GM18498 (cell line): Measurements from ENCODE around the gene SEBOX.
"Not testable (repeated sequence)": the region's sequence is repeated elsewhere in the genome, so short reads cannot be mapped to it uniquely, and the experiment has no call there.

Experiments
- ATAC-seq: cut with Tn5 transposase; IDR thresholded peaks from one replicate; pipeline ENCODE4 v1.9.1; 2021; ENCODE audit warnings: mild to moderate bottlenecking, moderate library complexity; ENCODE audit not compliant: unreplicated experiment

The SEBOX gene

GRCh38 chr17:28342313-28342712 lies 22.7 kb downstream of the SEBOX start:
- ATAC-seq = no peak

GRCh38 chr17:28341516-28341915 lies 23.5 kb downstream of the SEBOX start:
- ATAC-seq = no peak

DNA sequence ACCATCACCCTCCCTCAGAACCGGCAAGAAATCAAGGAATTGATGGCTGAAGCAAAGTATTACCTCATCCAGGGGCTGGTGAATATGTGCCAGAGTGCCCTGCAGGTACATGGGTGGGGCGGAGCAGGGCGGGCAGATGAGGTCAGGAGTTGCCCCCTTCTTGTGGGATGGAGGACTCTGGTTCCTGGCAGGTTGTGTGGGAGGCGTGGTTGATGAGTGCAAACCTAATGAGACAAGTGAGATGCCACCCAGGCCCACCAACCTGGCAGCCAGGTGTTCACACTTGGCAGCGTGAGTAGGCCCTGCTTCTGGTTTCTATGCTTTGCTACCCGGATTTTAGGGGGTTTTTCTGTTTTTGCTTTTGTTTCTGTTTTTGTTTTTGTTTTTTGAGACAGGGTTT lies 24.6 kb downstream of the SEBOX start:
- ATAC-seq = no peak

- no peak for ATAC-seq
Measured at GRCh38 chr17:28339431-28339830, 25.6 kb downstream of the SEBOX start.

DNA sequence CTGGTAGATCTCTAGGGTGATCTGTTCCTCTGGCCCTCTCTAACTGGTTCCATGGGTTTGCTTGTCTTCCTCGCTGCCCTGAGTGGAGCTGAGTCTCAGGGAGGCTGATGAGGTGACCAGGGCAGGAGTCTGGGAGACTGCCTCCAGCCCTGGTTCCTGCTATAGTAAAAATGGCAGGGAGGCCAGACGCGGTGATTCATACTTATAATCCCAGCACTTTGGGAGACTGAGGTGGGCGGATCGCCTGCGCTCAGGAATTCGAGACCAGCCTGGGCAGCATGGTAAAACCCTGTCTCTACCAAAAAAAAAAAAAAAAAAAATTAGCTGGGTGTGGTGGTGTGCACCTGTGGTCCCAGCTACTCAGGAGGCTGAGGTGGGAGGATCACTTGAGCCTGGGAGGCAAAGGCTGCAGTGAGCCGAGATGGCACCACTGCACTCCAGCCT lies 26.2 kb downstream of the SEBOX start:
- not testable (repeated sequence) for ATAC-seq

DNA sequence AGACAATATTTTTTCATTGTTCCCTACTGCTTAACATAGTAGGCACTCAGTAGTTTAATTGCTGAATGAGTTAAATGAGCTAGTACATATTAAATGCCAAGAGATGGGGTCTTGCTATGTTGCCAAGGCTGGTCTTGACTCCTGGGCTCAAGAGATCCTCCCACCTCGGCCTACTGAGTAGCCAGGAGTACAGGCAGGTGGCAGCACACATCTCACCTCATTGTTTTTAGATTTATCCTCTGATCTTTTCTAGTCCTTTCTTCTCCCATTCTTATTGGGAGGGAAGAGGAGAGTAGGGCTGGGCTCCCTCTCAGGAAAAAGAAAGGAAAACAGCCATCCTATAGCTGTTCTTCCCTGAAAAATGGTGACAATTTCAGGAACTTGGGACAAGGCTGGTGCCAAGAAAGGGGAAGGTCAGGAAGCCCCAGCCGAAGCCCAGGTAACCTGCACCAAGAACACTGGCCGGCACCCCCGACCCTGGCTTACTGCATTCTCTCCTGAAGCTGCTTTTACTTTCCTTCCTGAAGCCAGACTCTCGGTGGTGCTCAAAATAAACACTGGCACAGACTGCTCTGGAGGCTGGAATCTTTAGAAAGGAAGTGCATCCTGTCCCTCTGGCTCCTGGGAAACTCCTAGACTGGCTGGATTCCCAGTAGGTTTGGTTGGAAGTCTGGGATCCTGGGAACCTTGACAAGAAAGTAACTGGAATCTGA lies 26.8 kb downstream of the SEBOX start:
- ATAC-seq = no peak

DNA sequence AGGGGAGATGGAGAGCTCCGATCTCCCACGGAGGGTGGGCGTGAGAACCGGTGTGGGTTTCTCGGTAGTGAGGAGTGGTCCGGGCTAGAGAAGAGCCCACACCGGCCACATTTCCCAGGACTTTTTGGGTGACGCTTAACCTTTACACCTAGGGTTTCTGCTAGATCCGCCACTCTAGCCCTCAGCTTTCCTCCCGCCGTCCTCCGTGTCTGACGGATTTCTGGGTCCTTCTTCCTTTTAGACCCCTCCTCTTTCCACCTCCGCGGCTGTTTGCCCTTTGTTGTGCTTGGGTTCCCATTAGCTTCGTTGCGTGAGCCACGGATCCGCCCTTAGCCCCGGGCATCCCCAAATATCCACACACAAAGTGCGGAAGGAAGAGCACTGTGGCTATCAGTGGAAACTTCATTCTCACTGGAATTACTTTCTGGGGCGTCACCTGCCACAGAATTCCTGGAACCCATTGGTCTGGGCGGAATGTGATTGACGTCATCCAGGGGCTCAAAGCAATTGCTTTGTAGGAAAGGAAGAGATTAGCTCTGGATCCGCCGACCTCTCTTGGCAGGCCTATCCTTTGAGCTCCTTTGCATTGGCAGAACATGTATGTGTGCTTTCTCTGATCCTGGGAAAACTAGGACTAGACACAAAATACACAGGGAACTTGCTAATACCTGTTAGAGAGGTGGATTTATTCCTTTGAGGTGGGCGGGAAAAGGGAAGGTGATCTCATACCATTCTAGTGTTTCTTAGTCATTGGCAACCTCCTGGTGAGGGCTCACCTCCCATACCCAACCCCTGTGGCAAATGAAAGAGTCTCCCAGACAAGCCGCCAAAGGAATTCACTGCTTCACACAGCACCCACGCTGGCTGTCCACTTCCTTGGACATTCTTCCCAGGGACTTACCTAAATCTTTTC lies 28.8 kb downstream of the SEBOX start:
- no peak for ATAC-seq

DNA sequence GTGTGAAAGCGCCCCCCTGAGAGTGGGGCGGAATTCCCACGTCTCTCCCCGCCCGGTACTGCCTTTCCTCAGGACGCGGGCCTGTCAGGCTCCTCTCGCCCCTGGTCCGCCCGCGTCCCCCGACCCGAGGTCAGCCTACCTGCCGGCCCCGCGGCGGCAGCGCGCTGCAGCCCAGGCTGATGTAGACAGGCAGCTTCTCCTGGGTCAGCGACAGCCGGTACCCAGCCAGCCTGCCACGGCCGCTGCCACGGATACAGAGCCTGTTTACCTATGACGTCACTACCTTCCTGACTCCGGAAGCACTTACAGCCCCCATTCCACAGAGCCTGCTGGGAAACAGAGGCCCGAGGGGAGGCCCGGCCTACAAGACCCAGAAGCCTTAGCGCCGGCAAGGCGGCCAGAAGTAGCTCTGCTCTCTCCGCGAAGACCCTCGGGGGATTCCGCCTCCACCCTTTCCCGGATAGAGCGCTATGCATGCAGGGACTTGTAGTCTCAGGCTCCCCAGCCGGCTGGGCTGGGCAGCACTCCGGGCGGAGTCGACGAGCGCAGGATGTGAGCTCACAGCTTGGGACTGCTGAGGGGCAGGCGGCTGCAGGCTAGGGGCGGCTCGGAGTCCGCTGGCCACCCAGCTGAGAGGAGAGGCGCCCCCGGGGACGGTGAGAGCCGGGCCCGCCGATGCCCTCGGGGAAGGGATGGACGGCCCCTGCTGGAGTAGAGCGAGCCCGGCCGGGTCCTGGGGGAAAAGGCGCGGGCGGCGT lies 29.6 kb downstream of the SEBOX start, which contains the start of the genes IFT20 and TNFAIP1:
IFT20 (minus strand) TSS at position 272 of the 758 bp plus-strand sequence. CDS start 3,487 bp downstream, outside the sequence.
TNFAIP1 (plus strand) TSS at position 561 of the 758 bp plus-strand sequence. CDS start 3,761 bp downstream, outside the sequence.
- ATAC-seq = peak; percentile 96

DNA sequence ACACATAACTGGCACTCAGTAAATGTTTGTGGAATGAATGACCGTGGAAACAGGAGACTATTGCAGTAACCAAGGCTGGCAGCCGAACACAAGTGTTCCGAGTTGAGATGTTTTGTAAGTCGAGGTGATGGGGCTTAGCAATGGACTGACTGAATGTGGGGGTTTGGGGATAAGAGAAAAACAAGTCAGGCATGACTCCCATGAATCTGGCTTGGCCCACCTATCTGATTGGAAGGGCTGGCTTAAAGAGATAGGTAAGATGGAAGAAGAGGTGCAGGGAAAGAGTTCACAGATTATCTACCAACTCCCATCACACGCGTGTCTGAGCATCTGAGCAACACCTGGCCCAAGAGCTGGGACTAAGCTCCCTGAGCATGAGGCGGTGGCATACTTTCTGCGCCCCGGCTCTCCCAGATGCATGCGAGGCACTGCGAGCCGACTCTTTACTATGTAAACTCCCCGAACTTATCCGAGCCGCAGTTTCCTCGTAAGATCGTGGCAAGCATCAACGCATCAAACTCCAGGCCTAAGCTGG lies 30.3 kb downstream of the SEBOX start:
- no peak for ATAC-seq

DNA sequence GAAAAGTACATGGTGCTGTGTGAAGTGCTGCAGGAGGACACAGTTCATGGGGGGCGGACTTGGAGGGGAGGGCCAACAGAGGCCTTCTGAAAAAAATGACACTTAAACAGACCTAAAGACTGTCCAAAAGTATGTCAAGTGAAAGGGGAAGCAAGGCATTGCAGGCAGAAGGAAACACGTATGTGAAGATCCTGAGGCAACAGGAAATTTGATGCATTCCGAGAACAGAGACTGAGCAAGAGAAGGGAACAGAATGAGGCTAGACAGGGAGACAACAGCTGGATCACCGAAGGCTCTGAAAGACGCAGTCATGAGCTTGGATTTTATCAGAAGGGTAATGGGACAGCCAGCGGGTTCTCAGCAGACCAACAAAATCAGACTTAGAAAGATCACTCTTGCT lies 30.8 kb downstream of the SEBOX start:
- ATAC-seq = no peak

- no peak for ATAC-seq
Measured at GRCh38 chr17:28333083-28333746, 31.8 kb downstream of the SEBOX start.

DNA sequence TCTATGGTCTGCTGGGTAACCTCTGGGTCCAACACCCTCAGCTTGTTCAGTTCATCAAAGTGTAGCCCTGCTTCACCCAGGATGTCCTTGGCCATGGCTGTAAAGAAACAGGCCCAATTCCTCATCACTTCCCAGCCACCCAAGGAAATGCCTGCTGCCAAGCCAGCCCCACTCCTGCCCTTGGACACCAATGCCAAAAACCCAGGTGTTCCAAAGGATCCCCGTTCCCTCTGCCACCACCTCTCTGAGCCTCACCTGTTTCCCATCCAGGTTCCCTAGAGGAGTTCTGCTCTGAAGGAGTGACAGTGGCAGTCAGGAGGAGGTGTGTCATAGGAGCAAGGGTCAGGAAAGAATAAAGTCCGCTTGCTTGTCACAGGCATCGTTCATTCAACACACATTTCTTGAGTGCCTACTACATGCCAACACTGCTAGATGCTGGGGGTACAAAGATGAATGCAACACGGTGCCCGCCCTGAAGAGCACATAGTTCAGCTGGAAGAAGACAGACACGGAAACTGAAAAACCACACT lies 33.0 kb downstream of the SEBOX start:
- ATAC-seq = no peak

DNA sequence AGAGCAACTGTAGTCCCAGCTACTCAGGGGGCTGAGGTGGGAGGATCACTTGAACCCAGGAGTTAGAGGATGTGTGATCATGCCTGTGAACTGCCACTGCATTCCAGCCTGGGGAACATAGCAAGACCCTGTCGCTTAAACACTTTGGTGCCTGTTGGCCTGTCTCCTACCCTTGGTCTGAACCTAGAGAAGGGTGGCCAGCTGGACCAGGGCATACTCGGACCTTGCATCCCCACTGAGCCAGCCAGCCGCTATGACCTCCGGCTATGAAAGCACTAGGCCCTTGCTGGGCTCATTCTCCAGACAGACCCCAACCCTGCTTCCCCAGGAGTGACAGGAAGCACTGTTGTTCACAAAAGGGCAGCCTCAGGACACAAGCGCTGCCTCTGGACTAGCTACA lies 34.3 kb downstream of the SEBOX start:
- ATAC-seq = no peak

- ATAC-seq = no peak
Measured at GRCh38 chr17:28328325-28328724, 36.7 kb downstream of the SEBOX start.

GRCh38 chr17:28327709-28328108 lies 37.3 kb downstream of the SEBOX start:
- no peak for ATAC-seq

DNA sequence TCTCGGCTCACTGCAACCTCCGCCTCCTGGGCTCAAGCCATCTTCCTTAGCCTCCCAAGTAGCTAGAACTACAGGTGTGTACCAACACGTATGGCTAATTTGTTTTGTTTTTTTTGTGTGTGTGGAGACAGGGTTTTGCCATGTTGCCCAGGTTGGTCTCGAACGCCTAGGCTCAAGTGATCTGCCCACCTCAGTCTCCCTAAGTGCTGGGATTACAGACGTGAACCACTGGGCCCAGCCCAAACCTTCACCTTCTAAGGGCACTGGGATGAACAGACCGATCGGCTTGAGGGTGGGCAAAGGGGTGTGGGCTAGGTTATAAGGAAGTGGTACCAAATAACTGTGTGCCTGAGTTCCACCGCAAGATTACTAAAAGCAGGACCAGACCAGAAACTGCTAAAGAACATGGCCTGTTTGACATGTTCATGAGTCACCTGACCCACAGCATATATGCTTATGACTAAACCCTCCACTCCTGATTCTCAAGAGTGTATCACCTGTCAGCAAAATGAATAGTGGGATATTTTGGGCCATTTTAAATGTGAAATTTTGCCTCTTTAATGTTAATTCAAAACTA lies 37.9 kb downstream of the SEBOX start:
- peak; percentile 73 for ATAC-seq

- no peak for ATAC-seq
Measured at GRCh38 chr17:28326114-28326513, 38.9 kb downstream of the SEBOX start.

DNA sequence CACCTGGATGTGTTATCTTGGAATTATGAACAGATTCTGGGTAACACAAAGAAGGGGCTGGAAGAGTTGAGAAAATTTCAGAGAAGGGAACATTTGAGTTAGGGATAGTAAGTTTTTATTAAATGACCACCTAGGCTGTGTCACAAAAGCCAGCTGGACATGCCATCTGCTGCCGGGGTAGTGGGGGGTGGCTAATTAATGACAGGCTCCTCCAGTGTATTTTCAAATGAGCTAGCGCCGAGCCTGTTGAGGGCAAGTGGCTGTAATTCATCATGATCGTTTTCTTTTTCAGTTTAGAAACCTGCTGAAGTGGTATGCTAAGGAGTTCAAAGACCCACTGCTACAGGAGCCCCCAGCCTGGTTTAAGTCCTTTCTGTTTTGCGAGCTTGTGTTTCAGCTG lies 39.8 kb downstream of the SEBOX start:
- ATAC-seq = no peak

DNA sequence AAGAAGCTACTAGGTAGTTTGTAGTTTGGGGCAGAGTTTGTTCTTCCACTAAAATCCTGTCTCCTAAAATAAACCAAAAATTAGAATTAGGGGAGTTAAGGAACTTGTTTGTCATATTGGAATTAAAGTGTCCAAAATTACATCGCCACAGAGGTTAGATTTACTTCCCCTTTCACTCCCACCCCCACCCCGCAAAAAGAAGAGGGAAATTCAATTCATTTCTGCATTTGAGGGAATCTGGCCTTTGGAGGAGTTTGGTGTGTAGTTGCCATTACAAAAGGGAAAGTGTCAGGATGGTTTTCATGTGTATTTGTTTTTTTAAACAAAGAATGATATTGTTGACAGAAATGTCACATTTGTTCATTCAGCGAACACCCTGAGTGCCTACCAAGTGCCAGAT lies 40.2 kb downstream of the SEBOX start:
- no peak for ATAC-seq
